Dendritic cell treated with granulocyte-macrophage colony-stimulating factor and Interleukin-4, amounts not matched to agents 40 ng/mL and 50 ng/mL, for 4 days (primary cell): ENCODE results near the gene UBE2D3.
A peak's percentile ranks its signal among the peaks of the same experiment; 100 is the strongest.

Source experiments
- H3K27ac Mint-ChIP-seq: one replicate; pipeline ENCODE4 v1.8.0; 2022; ENCODE audit warnings: mild to moderate bottlenecking, mixed read lengths
- H3K27me3 Mint-ChIP-seq: one replicate; pipeline ENCODE4 v1.8.0; 2022; ENCODE audit warnings: mild to moderate bottlenecking, mixed read lengths
- H3K36me3 Mint-ChIP-seq: one replicate; pipeline ENCODE4 v1.8.0; 2022; ENCODE audit warnings: low read depth, mixed read lengths
- H3K4me1 Mint-ChIP-seq: one replicate; pipeline ENCODE4 v1.8.0; 2022; ENCODE audit warnings: low read depth, mixed read lengths
- H3K4me3 Mint-ChIP-seq: one replicate; pipeline ENCODE4 v1.8.0; 2022; ENCODE audit warnings: mild to moderate bottlenecking, moderate library complexity, mixed read lengths
- H3K9me3 Mint-ChIP-seq: one replicate; pipeline ENCODE4 v1.8.0; 2022; ENCODE audit warnings: mixed read lengths
- intact Hi-C: fragments of 100-400 bp; cut with micrococcal nuclease; formaldehyde crosslinking; loops from one replicate; pipeline ENCODE4 v1.15.0; 2022

The UBE2D3 gene

GRCh38 chr4:102791318-102791835 is 36.0 kb downstream of the UBE2D3 start:
- no peaks in the 10 kb centered on the region for H3K27me3 Mint-ChIP-seq
- intact Hi-C loops: no loop called here
- peaks cover 40% of the 10 kb centered on the region for H3K36me3 Mint-ChIP-seq
- H3K9me3 Mint-ChIP-seq: no peaks in the 10 kb centered on the region
- peaks cover 22% of the 10 kb centered on the region for H3K4me1 Mint-ChIP-seq
- no peak overlapping the region for H3K27ac Mint-ChIP-seq
- no peak overlapping the region for H3K4me3 Mint-ChIP-seq

- peaks cover 19% of the 10 kb centered on the region for H3K36me3 Mint-ChIP-seq
- no peak overlapping the region for H3K27ac Mint-ChIP-seq
- H3K4me1 Mint-ChIP-seq: peaks cover 22% of the 10 kb centered on the region
- H3K27me3 Mint-ChIP-seq: no peaks in the 10 kb centered on the region
- intact Hi-C loops: no loop called here
- H3K9me3 Mint-ChIP-seq: no peaks in the 10 kb centered on the region
- no peak overlapping the region for H3K4me3 Mint-ChIP-seq
These were observed 38.0 kb downstream of the UBE2D3 start for GRCh38 chr4:102789317-102789717.

DNA sequence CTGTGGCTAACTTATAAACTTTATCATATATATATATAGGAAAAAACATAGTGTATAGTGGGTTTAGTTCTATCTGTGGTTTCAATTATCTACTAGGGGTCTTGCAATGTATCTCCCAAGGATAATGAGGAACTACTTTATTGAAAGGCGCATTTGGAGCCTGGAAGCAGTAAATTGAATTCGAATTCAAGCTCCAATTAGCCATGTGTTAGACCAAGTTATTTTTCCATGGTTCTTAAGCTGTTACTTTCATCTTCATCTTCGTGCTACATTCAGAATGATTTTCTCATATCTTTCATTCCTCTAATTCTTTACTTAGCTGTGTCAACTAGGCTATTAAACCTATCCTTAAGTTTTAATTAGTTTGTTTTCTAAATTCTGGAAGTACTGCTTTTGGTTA is 39.4 kb downstream of the UBE2D3 start:
- intact Hi-C loops: no loop called here
- H3K4me1 Mint-ChIP-seq: peaks cover 22% of the 10 kb centered on the region
- H3K36me3 Mint-ChIP-seq: peaks cover 16% of the 10 kb centered on the region
- no peak overlapping the region for H3K4me3 Mint-ChIP-seq
- no peaks in the 10 kb centered on the region for H3K9me3 Mint-ChIP-seq
- H3K27me3 Mint-ChIP-seq: no peaks in the 10 kb centered on the region
- no peak overlapping the region for H3K27ac Mint-ChIP-seq

DNA sequence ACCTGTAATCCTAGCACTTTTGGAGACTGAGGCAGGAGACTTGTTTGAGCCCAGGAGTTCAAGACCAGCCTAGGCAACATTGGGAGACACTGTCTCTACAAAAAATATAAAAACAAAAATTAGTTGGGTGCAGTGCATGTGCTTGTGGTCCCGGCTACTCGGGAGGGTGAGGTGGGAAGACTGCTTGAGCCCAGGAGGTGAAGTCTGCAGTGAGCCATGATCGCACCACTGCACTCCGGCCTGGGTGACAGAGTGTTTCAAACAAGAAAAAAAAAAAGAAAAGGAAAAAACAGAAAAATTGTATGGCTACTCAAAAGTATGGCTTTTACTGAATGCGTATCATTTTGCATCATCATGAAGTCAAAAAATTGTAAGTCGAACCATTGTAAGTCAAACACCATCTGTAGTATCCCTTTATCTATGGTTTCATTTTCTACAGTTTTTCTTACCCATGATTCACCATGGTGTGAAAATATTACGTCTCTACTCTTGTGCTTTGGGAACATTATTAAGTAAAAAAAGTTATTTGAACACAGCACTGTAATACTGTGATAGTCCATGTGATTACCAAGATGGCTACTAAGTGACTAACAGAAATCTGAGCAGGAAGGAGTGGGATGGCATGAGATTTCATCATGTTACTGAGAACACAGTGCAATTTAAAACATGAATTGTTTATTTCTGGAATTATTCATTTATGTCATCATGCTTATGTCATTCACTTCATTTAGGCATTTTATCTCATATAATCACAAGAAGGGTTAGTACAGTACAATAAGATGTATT is 40.1 kb downstream of the UBE2D3 start:
- Mint-ChIP-seq H3K27ac (no peak overlapping the region), H3K27me3 (no peaks in the 10 kb centered on the region), H3K36me3 (peaks cover 12% of the 10 kb centered on the region), H3K4me3 (no peak overlapping the region), H3K9me3 (no peaks in the 10 kb centered on the region), H3K4me1 (peaks cover 17% of the 10 kb centered on the region)
- intact Hi-C loops: no loop called here

- Mint-ChIP-seq H3K36me3 (peaks cover 2% of the 10 kb centered on the region), H3K27ac (no peak overlapping the region), H3K4me3 (no peak overlapping the region), H3K27me3 (no peaks in the 10 kb centered on the region), H3K4me1 (peaks cover 9% of the 10 kb centered on the region), H3K9me3 (no peaks in the 10 kb centered on the region)
- intact Hi-C loops: no loop called here
These were observed 41.1 kb downstream of the UBE2D3 start for GRCh38 chr4:102786279-102786678.

- Mint-ChIP-seq H3K27ac (no peak overlapping the region), H3K36me3 (no peaks in the 10 kb centered on the region), H3K27me3 (no peaks in the 10 kb centered on the region), H3K4me3 (no peak overlapping the region), H3K4me1 (peaks cover 27% of the 10 kb centered on the region), H3K9me3 (no peaks in the 10 kb centered on the region)
- intact Hi-C loops: no loop called here
These were observed 44.3 kb downstream of the UBE2D3 start for GRCh38 chr4:102783006-102783405.

DNA sequence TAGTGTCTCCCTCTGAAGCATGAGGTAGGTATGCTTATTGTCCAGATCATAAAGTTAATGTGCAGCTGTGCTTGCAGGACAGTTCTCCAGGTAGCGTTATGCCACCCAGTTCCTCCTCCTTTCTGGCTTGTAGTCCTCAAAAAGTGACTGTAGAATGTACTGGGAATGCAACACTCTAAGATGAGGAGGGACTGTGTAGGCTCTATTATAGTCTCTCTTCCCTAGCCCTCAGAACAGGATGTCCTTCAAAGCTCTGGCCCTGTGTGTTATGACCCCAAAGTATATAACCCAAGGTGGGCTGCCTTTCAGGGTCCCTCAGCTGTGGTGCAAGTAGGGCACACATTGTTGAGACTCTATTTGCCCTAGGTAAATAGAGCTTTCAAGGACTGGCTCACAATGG is 45.8 kb downstream of the UBE2D3 start:
- Mint-ChIP-seq H3K27me3 (no peaks in the 10 kb centered on the region), H3K4me3 (no peak overlapping the region), H3K27ac (no peak overlapping the region), H3K36me3 (no peaks in the 10 kb centered on the region), H3K9me3 (no peaks in the 10 kb centered on the region), H3K4me1 (peaks cover 27% of the 10 kb centered on the region)
- intact Hi-C loops: no loop called here

DNA sequence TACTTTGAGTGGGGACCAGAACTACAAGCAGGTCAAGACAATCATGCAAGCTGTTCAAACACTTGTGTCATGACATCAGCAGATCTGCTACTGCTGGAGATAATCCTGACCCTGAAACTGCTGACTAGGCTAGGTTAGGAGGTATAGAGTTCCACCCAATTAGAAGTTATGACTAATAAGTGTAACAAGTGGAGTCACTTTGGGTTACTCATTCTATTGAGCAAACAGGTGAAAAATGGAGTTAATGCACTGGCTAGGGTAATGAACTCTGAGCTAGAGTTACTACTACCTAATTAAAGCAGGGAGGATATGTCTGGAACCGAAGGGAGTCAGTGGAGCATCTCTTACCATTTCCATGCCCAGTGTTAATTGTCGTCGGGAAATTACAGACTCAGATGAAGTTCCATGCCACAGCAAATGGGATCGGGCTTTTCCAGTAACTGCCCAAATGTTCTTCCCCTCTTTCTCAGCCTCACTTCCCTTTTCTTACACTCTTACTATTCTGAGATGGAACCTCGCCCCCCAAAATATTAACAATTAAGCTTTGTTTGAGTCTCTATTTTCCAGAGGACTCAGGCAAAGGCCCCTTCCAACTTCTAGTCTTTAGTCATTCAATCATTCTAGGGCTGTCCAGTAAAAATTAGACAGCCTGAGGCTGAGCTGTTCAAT is 46.7 kb downstream of the UBE2D3 start:
- no peaks in the 10 kb centered on the region for H3K27me3 Mint-ChIP-seq
- H3K4me1 Mint-ChIP-seq: peaks cover 27% of the 10 kb centered on the region
- H3K36me3 Mint-ChIP-seq: no peaks in the 10 kb centered on the region

GRCh38 chr4:102779204-102779603 is 48.1 kb downstream of the UBE2D3 start:
- no peaks in the 10 kb centered on the region for H3K36me3 Mint-ChIP-seq
- intact Hi-C loops: no loop called here
- no peak overlapping the region for H3K4me3 Mint-ChIP-seq
- H3K27ac Mint-ChIP-seq: peak overlapping the region; percentile 70
- no peaks in the 10 kb centered on the region for H3K9me3 Mint-ChIP-seq
- peaks cover 27% of the 10 kb centered on the region for H3K4me1 Mint-ChIP-seq
- no peaks in the 10 kb centered on the region for H3K27me3 Mint-ChIP-seq

More for the DNA sequence above, 46.7 kb downstream of the UBE2D3 start:
- H3K4me3 Mint-ChIP-seq: no peak overlapping the region
- no peak overlapping the region for H3K27ac Mint-ChIP-seq
- intact Hi-C loops: no loop called here
- H3K9me3 Mint-ChIP-seq: no peaks in the 10 kb centered on the region

DNA sequence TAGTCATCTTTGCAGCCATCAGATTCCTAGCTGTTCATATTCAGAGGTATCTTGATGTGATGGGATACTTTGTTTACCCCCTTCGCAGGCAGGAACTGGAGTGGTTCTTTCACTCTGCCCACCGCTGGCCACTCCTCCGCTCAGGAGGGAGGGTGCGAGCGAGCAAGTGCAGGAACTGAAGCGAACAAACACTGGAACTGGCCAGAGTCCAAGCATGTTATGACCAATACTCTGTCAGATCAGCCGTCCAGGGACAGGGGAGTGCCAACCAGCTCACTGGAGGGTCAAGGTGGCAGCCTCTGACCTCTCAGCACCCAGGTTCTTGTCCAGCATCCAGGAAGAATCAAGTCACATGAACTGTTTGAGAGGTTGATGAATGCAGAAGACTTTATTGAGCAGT is 48.6 kb downstream of the UBE2D3 start:
- Mint-ChIP-seq H3K36me3 (no peaks in the 10 kb centered on the region), H3K9me3 (no peaks in the 10 kb centered on the region), H3K4me3 (no peak overlapping the region), H3K27me3 (no peaks in the 10 kb centered on the region), H3K27ac (peak overlapping the region; percentile 70), H3K4me1 (peaks cover 27% of the 10 kb centered on the region)
- intact Hi-C loops: no loop called here

GRCh38 chr4:102775805-102776204 is 51.5 kb downstream of the UBE2D3 start:
- no peak overlapping the region for H3K27ac Mint-ChIP-seq
- no peaks in the 10 kb centered on the region for H3K36me3 Mint-ChIP-seq
- intact Hi-C loops: no loop called here
- no peaks in the 10 kb centered on the region for H3K9me3 Mint-ChIP-seq
- no peaks in the 10 kb centered on the region for H3K27me3 Mint-ChIP-seq
- peaks cover 24% of the 10 kb centered on the region for H3K4me1 Mint-ChIP-seq
- H3K4me3 Mint-ChIP-seq: no peak overlapping the region

DNA sequence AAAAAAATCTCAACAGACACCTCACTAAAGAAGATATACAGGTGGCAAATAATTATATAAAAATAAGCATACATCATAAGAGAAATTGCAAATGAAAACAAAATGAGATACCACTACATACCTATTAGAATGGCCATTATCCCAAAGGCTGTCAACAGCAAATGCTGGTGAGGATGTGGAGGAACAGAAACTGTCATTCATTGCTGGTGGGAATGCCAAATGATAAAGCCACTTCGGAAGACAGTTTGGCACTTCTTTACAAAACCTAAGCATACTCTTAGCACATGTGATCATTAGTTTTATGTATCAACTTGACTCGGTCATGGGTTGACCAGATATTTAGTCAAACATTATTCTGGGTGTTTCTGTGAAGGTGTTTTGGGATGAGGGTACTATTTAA is 53.1 kb downstream of the UBE2D3 start:
- H3K27ac Mint-ChIP-seq: no peak overlapping the region
- peaks cover 9% of the 10 kb centered on the region for H3K4me1 Mint-ChIP-seq
- no peaks in the 10 kb centered on the region for H3K9me3 Mint-ChIP-seq
- H3K4me3 Mint-ChIP-seq: no peak overlapping the region
- intact Hi-C loops: no loop called here
- H3K36me3 Mint-ChIP-seq: no peaks in the 10 kb centered on the region
- H3K27me3 Mint-ChIP-seq: no peaks in the 10 kb centered on the region

DNA sequence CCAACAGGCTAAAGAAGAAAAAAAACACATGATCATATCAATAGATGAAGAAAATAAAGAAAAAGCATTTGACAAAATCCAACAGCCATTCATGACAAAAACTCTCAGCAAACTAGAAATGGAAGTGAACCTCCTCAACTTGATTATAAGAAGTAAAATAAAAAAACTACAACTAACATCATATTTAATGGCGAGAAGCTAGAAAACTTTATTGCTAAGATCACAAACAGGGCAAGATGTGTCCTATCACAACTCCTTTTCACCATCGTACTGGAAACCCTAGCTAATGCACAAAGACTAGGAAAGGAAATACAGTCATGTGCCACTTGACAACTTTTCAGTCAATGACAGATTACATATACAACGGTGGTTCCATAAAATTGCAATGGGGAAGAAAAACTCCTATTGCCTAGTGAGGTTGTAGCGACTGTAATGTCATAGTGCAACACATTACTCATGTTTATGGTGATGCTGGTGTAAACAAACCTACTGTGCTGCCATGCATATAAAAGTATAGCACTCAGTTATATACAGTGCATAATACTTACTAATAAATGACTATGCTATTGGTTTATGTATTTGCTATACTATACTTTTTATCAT is 54.5 kb downstream of the UBE2D3 start:
- H3K4me1 Mint-ChIP-seq: no peaks in the 10 kb centered on the region
- H3K27ac Mint-ChIP-seq: no peak overlapping the region
- no peaks in the 10 kb centered on the region for H3K9me3 Mint-ChIP-seq
- no peak overlapping the region for H3K4me3 Mint-ChIP-seq
- no peaks in the 10 kb centered on the region for H3K36me3 Mint-ChIP-seq
- H3K27me3 Mint-ChIP-seq: no peaks in the 10 kb centered on the region
- intact Hi-C loops: no loop called here

DNA sequence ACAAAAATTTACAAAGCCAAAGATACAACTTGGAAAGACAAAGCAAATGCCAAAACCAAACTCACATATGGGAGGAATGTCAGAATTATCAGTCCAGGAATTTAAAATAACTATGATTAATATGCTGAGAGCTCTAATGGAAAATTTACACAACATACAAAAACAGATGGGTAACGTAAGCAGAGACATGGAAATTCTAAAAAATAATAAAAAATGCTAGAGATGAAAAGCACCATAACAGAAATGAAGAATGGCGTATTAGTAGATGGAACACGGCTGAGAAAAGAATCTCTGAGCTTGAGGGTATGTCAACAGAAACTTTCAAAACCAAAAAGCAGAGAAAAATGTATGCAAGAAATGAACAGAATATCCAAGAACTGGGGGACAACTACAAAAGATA is 62.5 kb downstream of the UBE2D3 start:
- no peak overlapping the region for H3K27ac Mint-ChIP-seq
- intact Hi-C loops: loop anchor here (5.0 kb wide), 1 partner anchor 42 kb away; no protein-coding TSS in a partner anchor
- H3K36me3 Mint-ChIP-seq: peaks cover 16% of the 10 kb centered on the region
- no peak overlapping the region for H3K4me3 Mint-ChIP-seq
- H3K9me3 Mint-ChIP-seq: no peaks in the 10 kb centered on the region
- peaks cover 6% of the 10 kb centered on the region for H3K27me3 Mint-ChIP-seq
- peaks cover 11% of the 10 kb centered on the region for H3K4me1 Mint-ChIP-seq
